Activated T-helper 9 cell treated with anti-CD3 and anti-CD28 coated beads, Interleukin-2, amount 50 U/mL, for 16 hours (primary cell): Measurements from ENCODE around the gene CD34.

ENCODE experiments used
- DNase-seq: peaks from one replicate; pipeline ENCODE4 v3.0.0-alpha.2; 2020; ENCODE audit warnings: low read depth

CD34 gene

DNA sequence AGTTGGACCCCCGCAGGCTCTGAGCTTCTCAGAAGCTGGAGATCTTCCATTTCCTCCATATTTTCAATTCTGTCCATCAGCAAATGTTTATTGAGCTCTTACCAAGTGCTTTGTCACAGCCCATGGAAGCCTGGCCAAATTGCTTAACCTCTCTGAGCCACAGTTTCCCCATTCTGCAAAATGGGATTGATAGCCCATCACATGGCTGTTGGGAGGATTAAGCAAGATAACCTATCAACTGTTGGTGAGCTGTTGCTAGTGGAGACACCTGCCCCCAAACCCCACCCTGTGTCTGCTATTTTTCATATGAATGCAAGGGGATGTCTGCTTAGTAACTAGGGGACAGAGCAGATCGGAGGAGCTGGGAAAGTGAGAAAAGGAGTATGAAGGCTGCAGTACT is 38.3 kb downstream of the CD34 start:
- DNase-seq = no peak

DNA sequence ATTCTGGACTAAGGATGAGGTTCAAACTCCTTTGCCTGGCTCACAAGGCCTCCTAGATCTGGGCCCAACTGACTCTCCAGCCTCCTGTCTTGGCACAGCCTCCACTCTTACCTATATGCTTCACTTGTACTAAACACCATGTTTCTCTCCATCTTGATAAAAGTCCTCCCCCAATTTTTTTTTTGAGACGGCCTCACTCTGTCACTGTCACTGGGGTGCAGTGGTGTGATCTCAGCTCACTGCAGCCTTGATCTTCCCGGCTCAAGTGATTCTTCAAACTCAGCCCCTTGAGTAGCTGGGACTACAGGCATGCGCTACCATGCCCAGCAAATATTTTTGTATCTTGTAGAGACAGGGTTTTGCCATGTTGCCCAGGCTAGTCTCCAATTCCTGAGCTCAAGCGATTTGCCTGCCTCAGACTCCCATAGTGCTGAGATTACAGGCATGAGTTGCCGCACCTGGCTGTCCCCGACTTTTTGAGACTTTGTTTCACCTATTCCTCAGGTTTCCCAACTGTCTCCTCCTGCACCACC is 39.7 kb downstream of the CD34 start:
- DNase-seq = no peak

DNA sequence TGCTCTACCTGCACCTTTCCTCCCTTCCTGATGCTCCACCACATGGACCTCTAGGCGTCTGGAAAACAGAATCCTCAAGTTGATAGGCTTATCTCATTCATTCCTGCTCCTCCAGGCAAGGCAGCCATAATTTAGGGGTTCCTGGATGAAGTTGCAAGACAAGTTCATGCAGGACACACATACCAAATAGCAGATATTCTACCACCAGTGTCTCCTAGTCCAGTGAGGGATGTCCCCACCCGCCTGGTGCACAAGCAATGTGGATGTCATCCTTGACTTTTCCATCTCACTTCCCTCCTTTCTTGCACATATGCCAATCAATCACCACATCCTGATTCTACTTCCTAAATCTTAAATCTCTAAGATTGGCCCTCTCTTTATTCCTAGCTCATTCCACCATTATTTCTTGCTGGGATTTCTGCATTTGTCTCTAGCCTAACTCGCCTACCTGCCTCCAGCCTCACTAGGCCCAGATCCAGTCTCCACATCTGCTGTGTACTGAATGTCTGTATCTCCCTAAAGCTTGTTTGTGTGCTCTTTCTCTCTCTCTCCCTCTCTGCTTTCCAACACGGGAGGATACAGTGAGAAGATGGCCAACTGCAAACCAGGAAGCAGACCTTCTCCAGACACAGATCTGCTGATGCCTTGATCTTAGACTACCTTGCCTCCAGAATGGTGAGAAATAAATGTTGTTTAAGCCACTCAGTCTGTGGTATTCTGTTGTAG is 40.5 kb downstream of the CD34 start:
- DNase-seq = no peak

DNA sequence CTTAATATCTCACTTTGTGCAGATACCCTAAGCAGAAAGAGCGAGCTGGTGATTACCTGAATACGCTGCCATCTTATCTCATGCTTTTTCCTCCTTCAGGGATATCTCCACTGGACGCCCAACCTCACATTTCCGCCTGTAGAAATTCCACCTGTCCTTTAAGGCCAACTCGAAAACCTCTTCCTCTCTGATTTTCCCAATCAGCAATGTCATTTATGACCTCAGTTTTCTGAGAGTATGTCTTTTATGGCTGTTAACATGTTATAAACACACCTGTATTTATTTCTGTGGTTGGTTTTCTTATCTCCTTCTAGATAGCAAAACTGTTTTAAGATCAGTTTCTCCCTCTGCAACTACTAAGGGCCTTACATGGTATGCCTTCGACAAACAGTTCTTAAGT is 41.1 kb downstream of the CD34 start:
- DNase-seq = no peak

DNA sequence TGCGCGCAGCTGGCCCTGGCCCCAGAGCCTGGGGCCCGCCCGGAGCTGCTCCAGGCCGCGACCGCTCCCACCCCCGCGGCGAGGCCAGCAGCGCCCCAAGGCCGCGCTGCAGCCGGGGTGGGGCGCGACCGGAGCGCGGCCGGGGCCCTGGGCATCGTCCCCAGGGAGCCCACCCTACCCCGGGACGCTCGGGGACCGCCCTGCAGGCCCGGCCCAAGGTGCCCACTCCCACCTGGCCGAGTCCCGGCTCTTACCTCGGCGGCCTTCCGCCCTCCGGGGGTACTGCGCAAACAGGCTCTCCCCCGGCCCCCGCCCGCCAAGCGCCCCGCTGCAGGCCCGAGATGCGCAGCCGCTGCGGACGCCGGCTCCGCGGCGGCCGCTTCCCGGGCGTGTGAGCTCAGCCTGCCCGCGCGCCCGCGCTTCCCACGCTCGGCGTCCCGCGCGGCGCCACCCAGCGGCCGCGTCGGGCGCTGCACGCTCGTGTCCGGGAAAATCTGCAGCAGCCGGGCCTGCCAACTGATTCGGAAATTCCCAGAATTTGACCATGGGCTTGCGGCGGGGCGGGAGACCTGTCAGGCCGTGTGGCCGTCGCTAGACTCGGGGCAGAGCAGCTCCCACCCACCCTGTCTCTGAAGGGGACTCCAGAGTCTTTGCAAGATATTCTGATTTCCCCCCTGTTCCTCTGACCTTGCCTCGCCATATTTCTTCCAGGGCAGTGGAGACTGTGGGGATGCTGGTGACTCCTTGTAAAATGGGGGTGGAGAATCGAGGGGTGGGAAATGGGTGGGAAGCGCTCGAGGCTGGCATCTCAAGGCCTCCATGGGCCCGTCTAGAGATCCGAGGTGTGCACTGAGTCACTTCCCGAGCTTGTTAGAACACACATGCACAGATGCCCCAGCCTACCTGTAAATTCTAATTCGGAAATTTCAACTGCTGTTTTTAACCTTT is 41.9 kb downstream of the CD34 start:
- DNase-seq = peak; percentile 70

DNA sequence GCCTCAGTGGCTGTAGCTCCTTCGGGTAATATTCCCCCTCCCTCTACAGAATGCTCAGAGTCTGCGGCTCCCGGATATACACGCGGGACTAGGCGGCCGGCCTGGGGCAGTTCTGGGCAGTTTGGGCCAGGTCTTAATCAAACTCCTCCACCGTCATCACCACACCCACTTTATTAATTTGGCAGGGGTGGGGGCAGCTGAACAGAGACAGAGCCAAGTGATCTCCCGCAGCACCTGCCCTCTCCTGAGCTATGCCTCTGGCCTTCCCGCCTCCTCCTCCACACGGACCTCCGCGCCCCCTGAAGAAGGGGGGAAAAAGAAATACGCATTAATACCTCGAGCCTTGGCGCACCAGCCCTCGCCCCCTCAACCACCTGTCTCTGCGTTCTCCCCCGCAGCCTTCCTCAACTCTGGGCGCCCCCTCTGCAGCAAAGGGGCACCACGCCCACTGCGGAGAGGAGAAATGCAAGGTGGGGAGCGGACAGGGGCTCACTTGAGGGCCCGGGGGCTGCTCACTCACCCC is 42.6 kb downstream of the CD34 start:
- DNase-seq = no peak

DNA sequence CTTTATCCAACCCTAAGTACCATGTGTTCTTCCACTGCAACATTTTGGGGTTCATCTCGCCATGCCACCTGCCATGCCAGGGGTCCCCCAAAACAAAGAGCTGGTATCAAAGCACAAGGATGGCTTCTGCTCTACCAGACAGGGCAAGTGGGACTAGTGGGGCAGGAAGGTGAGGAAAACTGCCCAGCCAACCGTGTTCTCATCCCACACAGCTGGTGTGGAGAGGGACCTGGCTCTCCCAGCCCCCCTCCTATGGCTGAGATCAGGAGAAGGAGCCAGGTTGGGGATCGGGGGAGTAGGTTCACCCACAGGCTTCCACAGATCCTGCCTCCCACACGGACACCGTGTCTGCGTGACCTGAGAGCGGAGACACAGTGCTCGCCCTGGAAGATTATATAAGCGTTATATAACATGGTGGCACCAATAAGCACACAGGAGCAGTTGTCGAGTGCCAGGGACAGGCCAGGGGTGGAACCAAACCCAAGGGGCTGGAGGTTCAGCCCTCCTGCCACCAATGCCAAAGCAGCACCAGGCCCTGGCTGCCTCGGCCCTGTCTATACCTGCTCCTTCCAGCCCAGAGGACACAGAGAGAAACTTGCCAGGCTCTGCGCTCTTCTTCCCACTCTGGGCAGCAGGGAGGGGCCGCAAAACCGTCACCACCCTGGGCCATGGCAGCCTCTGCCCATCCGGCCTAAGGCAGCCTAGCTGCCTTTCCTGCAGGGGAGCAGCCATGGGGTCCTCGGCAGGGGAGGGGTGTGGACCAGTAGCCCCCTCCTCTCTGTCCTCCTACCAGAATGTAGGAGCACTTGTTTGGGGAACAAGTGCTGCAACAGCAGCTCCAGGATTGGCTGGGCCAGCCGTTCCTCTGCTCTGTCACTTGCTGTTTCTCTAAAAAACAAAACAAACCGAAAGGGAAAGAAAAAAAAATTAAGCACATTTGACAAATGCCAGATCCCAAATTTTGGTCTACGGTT is 43.5 kb downstream of the CD34 start:
- DNase-seq = no peak

DNA sequence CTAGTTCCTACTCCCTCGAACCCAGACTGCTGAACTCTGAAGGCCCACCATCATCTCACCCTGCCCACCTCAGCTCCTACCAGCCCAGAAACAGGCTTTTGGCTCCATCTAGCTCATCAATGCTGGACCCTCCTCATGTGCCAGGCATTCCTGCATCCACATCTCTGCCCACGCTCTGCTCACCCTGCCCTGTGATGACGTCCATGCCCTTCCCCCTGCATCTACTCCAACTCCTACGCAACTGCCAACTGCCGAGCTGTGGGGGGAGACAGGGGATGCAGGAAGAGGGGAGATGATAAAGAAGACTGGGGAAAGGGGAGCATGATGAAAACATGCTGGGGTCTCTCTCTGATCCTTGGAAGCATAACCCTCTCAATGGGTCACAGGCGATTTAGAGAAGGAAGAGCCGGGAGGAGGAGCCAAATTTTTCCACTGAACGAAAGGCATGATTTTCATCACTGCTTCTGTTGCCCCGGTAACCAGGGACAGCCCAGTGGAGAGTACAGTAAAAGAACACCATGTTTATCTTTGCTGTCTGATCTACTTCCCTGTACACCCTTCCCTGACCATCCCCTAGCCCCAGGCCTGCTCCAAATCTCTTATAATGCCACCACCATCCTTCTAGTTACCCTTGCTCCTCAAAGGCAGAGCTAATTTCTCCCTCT is 44.3 kb downstream of the CD34 start:
- no peak for DNase-seq

DNA sequence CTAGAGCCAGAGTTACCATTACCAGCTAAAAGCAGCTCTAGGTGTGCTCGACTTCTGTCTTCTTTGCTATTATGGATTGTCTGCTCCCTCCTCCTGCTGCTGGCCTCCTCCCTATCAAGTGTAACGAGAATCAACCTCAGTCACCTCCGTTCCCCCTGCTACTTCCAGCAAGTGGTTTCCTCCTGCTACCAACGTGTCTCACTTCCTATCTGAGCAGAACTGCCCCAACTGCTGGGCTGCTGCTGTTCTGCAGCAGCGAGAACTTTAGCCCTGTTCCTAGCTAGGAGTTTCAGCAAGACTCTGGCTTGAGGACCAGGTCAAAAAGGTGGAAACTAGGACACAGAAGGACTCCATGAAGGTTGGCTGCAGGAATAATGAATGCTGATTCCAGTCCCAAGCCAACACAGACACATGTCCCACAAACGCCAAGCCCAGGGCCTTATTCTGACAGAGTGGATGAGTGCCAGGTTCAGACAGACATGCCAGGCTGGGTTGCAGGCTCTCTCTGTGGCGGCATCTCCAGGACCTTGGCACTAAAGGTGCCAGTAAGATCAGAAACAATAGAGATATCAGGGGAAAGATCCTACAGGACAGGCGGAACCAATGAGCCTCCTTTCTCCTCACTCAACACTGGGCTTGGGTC is 46.9 kb downstream of the CD34 start:
- no peak for DNase-seq

DNA sequence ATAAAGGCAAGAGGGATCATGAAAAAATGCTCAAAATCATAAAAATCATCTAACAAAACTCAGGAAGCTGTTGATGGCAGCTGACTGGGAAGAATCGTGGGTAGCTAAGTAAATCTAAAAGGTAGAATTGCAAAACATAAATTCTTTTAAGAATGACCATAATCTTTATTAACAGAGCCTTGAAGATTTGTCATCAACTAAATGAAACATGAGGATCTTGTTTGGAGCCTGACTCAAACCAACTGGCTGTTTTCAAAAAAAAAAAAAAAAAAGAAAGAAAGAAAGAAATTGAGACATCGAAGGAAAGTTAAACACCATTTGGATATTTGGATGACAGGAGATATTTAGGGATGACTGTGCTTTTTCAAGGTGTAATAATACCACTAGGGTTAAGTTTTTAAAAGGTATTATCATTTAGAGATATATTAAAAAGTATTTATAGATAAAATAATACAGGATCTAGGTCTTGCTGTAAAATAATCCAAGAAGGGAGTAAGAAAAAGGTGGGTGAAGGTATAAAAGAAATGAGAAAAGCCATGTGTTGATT is 48.6 kb downstream of the CD34 start:
- DNase-seq = no peak

DNA sequence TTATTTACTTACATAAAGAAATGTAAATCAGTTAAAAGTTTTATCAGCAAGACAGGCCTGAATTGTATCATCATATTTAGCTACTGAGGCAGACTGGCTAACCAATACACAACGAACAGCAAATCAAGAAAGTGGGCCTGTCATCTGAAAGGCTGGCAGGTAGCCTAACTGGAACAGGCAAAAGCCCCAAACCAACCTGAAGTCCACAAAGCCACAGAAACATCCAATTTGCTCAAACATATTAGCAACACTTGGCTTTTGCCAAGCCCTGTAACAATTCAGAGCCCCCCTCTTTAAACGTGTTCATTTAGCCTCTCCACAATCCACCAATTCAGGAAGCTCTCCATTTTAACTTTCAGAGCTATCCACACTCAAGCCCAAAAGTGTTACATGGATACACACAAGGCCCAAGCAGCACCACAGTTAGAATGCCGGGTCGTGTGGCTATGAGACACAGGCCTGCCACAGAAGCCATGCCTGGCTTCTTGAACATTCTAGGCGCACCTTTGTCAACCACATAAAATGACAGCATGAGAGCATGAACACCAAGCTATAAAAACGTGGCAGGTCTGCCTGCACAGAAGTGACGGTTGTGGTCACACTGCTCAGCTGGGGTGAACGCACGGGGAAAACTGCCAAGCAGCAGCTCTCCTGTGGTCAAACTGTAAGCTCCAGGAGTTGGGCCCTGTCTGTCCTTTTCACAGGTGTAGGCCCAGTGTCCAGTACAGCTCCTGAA is 49.3 kb downstream of the CD34 start:
- DNase-seq = no peak

DNA sequence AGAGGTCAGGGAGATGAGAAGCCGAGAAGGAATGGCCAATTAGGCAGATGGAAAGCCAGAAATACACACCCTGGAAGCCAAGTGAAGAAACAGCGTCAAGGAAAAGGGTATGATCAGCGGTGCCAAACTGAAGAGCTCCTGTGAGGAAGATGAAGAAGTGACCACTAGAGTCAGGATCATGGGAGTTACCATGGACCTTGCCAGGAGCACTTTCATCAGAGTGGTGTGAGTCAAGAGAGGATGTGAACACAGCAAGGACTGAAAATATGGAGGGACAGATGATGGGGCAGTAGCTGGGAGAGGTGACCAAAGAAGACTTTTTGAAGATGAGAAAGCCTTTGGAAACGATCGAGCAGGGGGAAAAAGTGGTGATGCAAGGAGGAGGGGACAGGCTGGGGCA is 50.4 kb downstream of the CD34 start:
- DNase-seq = no peak

DNA sequence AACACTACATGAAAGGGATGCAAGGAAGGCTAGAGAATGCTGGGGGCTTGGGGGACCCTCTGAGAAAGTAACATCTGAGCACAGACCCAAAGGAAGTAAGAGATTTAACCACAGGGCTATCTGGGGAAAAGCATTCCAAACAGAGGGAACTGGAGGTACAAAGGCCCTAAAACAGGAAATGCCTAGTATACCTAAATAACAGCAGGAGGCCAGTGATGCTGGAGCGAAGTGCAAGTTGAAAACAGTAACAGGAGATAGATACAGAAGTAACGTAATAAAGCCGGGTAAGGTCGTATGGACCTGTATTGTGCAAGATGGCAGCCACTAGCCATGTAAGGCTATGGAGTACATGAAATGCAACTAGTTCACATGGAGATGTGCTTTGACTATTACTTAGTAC is 52.1 kb downstream of the CD34 start:
- no peak for DNase-seq

DNA sequence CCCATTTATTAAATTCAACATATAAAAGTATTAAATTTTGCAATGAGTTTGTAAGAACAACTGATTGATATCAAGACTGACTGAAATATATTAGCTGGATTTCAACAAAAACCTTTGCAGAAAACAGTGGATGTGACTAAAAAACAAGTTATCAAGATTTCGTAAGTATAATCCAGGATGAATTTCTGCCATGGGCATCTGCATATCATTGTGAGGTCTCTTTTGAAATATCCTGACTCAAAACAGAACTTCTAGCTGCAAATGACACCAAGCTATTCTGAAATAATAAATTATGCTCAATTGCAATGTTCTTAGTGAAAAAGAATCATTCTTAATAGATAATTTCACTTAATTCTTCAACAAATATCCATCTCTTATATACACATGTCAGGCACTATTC is 52.6 kb downstream of the CD34 start:
- DNase-seq = no peak

DNA sequence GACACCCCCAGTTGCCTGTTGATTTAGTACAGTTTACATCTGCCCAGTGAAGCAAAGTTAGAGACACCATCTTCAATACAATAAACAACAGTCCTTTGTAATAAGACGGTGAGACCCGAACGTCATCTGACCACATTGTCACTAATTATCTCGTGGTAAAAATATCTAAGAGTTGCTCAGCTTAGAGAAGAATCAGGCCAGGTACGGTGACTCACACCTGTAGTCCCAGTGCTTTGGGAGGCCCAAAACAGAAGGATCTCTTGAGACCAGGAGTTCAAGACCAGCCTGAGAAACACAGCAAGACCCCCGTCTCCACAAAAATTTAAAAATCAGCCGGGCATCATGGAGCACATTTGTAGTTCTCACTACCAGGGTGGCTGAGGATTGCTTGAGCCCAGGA is 53.5 kb downstream of the CD34 start:
- no peak for DNase-seq

DNA sequence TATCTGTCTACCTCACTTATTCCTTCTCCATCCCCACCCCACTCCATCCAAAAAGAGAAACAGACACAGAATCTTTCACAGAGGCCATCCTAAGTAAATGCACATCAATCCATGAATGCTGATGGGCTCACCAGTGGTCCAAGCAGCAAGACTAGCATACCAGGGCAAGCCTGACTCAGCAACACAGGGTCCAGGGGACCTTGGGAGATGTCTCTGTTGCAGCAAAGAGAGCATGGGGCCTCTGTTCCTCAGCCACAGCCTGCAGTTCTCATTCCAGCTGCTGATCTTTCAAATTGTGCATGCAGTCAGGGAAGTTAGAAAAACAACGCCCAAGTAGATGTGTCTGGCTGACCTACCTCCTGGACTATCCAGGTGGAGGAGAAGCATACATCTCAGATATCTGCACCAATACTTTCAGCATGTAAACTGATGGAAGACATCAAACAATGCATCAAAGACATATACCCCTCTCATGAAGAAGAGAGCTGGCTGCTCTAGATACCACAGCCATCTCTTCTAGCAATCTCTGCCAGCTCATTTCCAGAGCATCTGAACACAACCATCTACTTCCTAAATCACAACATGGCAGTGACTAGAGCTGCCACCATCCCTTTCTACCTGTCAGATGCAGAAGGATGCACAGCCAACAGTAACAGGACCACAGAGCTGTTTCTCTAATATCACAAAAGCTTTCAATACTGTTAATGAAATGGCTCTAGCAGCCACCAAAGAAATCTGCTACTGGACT is 54.5 kb downstream of the CD34 start:
- no peak for DNase-seq

DNA sequence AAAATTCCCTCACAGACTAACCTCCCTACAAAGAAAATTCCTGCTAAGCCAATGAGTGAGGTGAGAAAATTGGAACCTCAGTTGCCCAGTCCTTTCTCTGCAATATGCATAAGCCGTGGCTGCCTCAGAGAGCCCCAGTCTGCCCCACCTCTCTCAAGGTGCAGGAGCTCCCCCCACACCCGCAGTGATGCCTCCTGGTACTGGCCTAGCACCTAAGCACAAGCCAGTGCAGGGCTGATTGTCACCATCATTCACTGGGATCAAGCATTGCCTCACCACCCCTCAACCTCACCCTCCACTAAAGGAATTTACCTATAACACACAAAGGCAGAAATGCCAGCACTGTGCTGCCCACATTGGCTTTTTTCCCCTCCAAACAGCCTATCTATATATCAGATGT is 56.9 kb downstream of the CD34 start:
- DNase-seq = no peak

DNA sequence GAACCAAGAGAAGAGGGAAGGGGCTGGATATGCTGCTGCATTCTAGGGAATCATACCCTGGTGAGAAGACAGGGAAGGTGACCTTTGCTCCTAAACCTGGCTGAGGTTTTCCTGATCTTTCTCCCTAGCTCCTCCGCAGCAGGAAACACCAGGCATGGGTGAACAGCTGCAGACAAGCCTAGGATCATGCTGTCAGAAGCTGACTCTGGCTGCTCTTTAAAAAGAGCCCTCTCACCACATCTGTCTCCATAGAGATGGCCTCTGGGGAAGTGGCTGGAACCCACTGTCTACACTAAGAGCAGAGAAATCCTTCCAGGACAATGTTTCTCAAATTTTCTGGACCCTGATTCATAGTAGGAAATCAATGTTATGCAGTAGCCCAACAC is 57.6 kb downstream of the CD34 start:
- no peak for DNase-seq
